H1 (cell line): ENCODE data around the gene GREB1. TPM values are rescaled to one million over a fixed set of nuclear protein-coding genes. Genes with fewer than 3 reads are reported as not detected.

ENCODE experiments used
- BCL11A ChIP-seq, 2 experiments: IDR thresholded peaks; one replicate each; pipeline ENCODE4 v1.6.1; 2011; ENCODE audit warnings: low read depth in 2 of 2, low read length in 2 of 2, mild to moderate bottlenecking in 2 of 2
- CTBP2 ChIP-seq: IDR thresholded peaks from 2 replicates; pipeline ENCODE4 v1.7.0; 2011; ENCODE audit warnings: borderline replicate concordance, mild to moderate bottlenecking, moderate library complexity, mixed read lengths, low read length; ENCODE audit not compliant: insufficient read depth, insufficient read length
- FOSL1 ChIP-seq: IDR thresholded peaks from 2 replicates; pipeline ENCODE4 v1.6.1; 2011; ENCODE audit warnings: mild to moderate bottlenecking, low read depth, low read length, moderate library complexity; ENCODE audit not compliant: insufficient read depth
- GTF2F1 ChIP-seq: IDR thresholded peaks from 2 replicates; pipeline ENCODE4 v1.6.1; 2012; ENCODE audit warnings: low read depth, low read length, improper control_type of control experiment, borderline replicate concordance
- POLR2A ChIP-seq, 2 experiments: IDR thresholded peaks; 1 replicate in 1 of 2; 2 replicates in 1 of 2; pipeline ENCODE4 v1.6.1; 2011; ENCODE audit warnings: low read depth in 2 of 2, low read length in 2 of 2, mild to moderate bottlenecking in 2 of 2; ENCODE audit errors: control extremely low read depth in 1 of 2
- polyA plus RNA-seq, 7 experiments: library from polyadenylated mRNA; depleted of rRNA in 3 of 7; stranded (reverse) in 5 of 7; unstranded in 2 of 7; fragments of >200 nt in 5 of 7; fragments of 200-250 nt in 2 of 7; gene quantifications; 1 replicate in 5 of 7; 2 replicates in 1 of 7; 4 replicates in 1 of 7; pipeline versions ENCODE4 v1.2.1 to v1.2.3, GENCODE V29; 2011 to 2013; ENCODE audit warnings: missing spikeins in 2 of 7, mixed read lengths in 2 of 7
- total RNA-seq: library from RNA; stranded (reverse); fragmentation: NEBNext Ultra II Directional; extraction: Animal tissue kit (Norgen Biotek cat#: 25700); gene quantifications from 2 replicates; pipeline ENCODE4 v1.2.1, GENCODE V29; 2021

The GREB1 gene
- total and polyA plus RNA-seq, 2 of the 8 experiments (the other 6 are each of a cell fraction or from before 2014, with no cell fraction given): 7.9 to 43.4 TPM

DNA sequence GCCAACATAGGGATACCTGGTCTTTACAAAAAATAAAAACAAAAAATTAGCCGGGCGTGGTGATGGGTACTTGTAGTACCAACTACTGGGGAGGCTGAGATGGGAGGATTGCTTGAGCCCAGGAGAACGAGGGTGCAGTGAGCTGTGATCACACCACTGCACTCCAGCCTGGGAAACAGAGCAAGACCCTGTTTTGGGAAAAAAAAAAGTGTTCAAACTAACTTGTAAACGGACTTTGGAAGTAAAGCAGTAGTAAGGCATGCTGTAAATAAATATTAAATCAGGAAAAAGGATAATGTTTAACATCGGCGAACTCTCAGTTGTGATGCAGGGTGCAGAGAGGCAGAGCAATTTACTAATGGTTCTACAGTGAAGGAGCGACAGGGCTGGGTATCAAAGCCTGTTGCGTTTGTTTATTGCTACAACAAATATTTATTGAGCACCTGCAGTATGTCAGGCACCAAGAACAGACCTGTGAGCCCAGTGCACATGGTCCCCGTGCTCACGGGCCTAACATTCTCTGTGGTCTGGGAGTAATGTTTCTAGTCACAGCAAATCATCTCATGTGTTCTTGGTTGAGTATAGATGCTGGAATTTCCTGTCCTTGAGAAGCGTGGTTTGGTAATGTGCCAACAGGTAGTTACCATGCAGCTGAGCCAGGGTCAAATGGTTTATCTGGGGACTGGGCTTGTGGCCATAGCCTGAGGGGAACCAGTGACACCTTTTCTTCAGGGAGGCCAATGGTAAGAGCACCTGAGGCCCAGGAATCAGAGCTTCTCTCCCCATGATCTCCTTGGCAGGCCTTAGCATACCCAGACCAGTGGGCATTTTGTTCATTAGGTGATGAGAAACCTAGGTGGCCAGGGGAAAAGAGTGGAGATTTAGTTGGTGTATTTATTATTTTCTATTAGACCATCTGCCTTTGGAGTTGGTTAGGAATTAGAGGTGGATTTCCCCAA is 27.9 kb upstream of the GREB1 start (continued):
- TF ChIP-seq GTF2F1 (no peak), FOSL1 (no peak), BCL11A (IDR thresholded peaks at IDR 0.05; ENCODE audit: low read depth in 2 of 2, low read length in 2 of 2) (no peak), POLR2A (IDR thresholded peaks at IDR 0.05; ENCODE audit: control extremely low read depth in 1 of 2, low read depth in 2 of 2, low read length in 2 of 2) (no peak), CTBP2 (no peak)
